SK-N-MC (cell line): ENCODE data around the gene SLC30A4.

Experiments
- EZH2 ChIP-seq: fragments of 200-600 bp; sonication (generic); IDR thresholded peaks from one replicate; pipeline ENCODE4 v1.6.1; 2017; ENCODE audit warnings: antibody characterized with exemption
- POLR2AphosphoS5 ChIP-seq: IDR thresholded peaks from 2 replicates; pipeline ENCODE4 v1.6.1; 2012; ENCODE audit warnings: mild to moderate bottlenecking, low read depth, low read length, borderline replicate concordance

- TF ChIP-seq POLR2AphosphoS5 (no peak), EZH2 (no peak)
These were observed 13.0 kb upstream of the SLC30A4 start for GRCh38 chr15:45535486-45536042.
